Uterus (tissue), 2 donors: ENCODE data around the gene DMKN.

ENCODE experiments used
- POLR2A ChIP-seq, 2 donors: fragments of 450-650 bp; IDR thresholded peaks; one replicate each; pipeline ENCODE4 v1.6.1; 2016; ENCODE audit warnings: antibody characterized with exemption in 2 of 2, mild to moderate bottlenecking in 1 of 2, moderate library complexity in 1 of 2
- TF ChIP-seq, protein P1 (sequence below), 4 experiments: fragments of 200-600 bp in 2 of 4; fragments of 450-650 bp in 2 of 4; sonication (generic) in 2 of 4; IDR thresholded peaks; one replicate each; pipeline ENCODE4 v1.5.1; 2016 to 2019; ENCODE audit warnings: antibody characterized with exemption in 4 of 4, mild to moderate bottlenecking in 2 of 4, moderate library complexity in 1 of 4

DNA sequence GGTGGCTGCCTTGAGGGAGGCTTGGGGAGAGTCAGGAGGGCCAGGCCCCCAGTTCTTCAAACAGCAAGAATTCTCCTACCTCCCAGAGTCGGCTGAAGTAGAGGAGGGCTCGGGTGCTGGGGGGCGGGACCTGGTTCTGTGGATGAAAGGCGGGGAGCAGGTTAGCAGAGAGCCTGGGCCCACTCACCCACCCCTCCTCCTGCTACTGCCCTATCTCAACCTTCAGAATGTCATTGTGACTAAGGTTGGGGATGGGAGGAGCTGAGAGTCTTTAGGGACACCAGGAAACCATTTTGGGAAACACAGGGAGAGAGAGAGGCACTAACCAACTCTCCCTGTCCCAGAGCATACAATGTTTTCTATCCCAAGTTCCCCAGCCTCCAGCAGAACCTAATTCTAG, 10.7 kb downstream of the DMKN start:
- TF ChIP-seq, protein P1, sequence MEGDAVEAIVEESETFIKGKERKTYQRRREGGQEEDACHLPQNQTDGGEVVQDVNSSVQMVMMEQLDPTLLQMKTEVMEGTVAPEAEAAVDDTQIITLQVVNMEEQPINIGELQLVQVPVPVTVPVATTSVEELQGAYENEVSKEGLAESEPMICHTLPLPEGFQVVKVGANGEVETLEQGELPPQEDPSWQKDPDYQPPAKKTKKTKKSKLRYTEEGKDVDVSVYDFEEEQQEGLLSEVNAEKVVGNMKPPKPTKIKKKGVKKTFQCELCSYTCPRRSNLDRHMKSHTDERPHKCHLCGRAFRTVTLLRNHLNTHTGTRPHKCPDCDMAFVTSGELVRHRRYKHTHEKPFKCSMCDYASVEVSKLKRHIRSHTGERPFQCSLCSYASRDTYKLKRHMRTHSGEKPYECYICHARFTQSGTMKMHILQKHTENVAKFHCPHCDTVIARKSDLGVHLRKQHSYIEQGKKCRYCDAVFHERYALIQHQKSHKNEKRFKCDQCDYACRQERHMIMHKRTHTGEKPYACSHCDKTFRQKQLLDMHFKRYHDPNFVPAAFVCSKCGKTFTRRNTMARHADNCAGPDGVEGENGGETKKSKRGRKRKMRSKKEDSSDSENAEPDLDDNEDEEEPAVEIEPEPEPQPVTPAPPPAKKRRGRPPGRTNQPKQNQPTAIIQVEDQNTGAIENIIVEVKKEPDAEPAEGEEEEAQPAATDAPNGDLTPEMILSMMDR (IDR thresholded peaks at IDR 0.05) = no peak
- TF ChIP-seq POLR2A (IDR thresholded peaks at IDR 0.05) = no peak
